GM19324 (cell line): ENCODE measurements around the gene ITGBL1.

Source experiments
- ATAC-seq: cut with Tn5 transposase; IDR thresholded peaks from one replicate; pipeline ENCODE4 v1.9.1; 2021; ENCODE audit warnings: mild to moderate bottlenecking, moderate library complexity; ENCODE audit not compliant: unreplicated experiment, low FRiP score

The ITGBL1 gene

GRCh38 chr13:101673360-101674105 is 221.1 kb downstream of the ITGBL1 start:
- ATAC-seq, result no peak

GRCh38 chr13:101681834-101682233 is 229.4 kb downstream of the ITGBL1 start:
- ATAC-seq, result no peak

- no peak for ATAC-seq
These were observed 233.5 kb downstream of the ITGBL1 start for GRCh38 chr13:101686003-101686402.

- ATAC-seq, result no peak
These were observed 238.4 kb downstream of the ITGBL1 start for GRCh38 chr13:101690871-101691270.

GRCh38 chr13:101691341-101691860 is 238.9 kb downstream of the ITGBL1 start:
- ATAC-seq, result no peak

GRCh38 chr13:101695870-101696516 is 243.5 kb downstream of the ITGBL1 start:
- ATAC-seq, result no peak

GRCh38 chr13:101697745-101698144 is 245.3 kb downstream of the ITGBL1 start:
- no peak for ATAC-seq

- ATAC-seq, result no peak
These were observed 245.9 kb downstream of the ITGBL1 start for GRCh38 chr13:101698400-101698799.

GRCh38 chr13:101700598-101700997 is 248.1 kb downstream of the ITGBL1 start:
- no peak for ATAC-seq

GRCh38 chr13:101703081-101703480 is 250.6 kb downstream of the ITGBL1 start:
- no peak for ATAC-seq

- ATAC-seq, result no peak
These were observed 251.4 kb downstream of the ITGBL1 start for GRCh38 chr13:101703838-101704237.

- ATAC-seq, result no peak
These were observed 254.2 kb downstream of the ITGBL1 start for GRCh38 chr13:101706651-101707050.

- no peak for ATAC-seq
These were observed 255.2 kb downstream of the ITGBL1 start for GRCh38 chr13:101707659-101708058.

GRCh38 chr13:101708115-101708514 is 255.6 kb downstream of the ITGBL1 start:
- no peak for ATAC-seq

- no peak for ATAC-seq
These were observed 257.5 kb downstream of the ITGBL1 start for GRCh38 chr13:101709952-101710351.

GRCh38 chr13:101711307-101712025 is 259.0 kb downstream of the ITGBL1 start:
- no peak for ATAC-seq

- ATAC-seq, result no peak
These were observed 259.5 kb downstream of the ITGBL1 start for GRCh38 chr13:101712026-101712348.

GRCh38 chr13:101714195-101714594 is 261.7 kb downstream of the ITGBL1 start:
- no peak for ATAC-seq

- ATAC-seq, result no peak
These were observed 264.9 kb downstream of the ITGBL1 start for GRCh38 chr13:101717353-101717752.

GRCh38 chr13:101718496-101718895 is 266.0 kb downstream of the ITGBL1 start:
- ATAC-seq, result no peak

- ATAC-seq, result no peak
These were observed 274.2 kb downstream of the ITGBL1 start for GRCh38 chr13:101726681-101727080.
